ENCODE results near the gene ZC3H13. TPM values are rescaled to one million over a fixed set of nuclear protein-coding genes. Genes with fewer than 3 reads are reported as not detected.

The ZC3H13 gene
- total RNA-seq, 2 donors from 2014 or later: 58.1 to 62.4 TPM

DNA sequence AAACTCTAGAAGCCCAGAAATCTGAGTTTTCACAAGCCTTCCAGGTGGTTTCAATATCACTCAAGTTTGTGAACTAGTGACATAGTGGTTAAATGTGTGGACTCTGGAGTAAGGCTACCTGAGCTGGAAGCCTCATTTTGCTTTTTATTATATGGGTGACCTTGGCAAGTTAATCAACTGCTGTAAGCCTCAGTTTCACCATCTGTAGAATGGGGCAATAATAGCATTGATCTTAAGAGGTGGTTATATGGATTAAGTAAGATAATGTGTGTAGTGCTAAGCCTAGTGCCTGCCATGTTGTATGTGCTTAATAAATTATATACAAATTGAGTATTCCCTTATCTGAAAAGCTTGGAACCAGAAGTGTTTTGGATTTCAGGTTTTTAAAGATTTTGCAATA is 135.5 kb downstream of the ZC3H13 start:
- peaks cover 5% of the 10 kb centered on the region for H3K9me3 ChIP-seq (ENCODE audit: control insufficient read depth, low read length)
- Mint-ChIP-seq H3K9me3 (no peaks in the 10 kb centered on the region), H3K36me3 (ENCODE audit: low read depth) (no peaks in the 10 kb centered on the region), H3K27ac (no peak overlapping the region), H3K4me1 (peaks cover 4% of the 10 kb centered on the region), H3K27me3 (ENCODE audit: insufficient read depth) (no peaks in the 10 kb centered on the region), H3K4me3 (no peak overlapping the region)
- H3K9ac ChIP-seq (ENCODE audit: extremely low read depth, low read length, poor library complexity, severe bottlenecking): no peak overlapping the region
- no peaks in the 10 kb centered on the region for H3K27me3 ChIP-seq (ENCODE audit: control insufficient read depth, insufficient read depth, low read length, poor library complexity, severe bottlenecking)
- H3K27ac ChIP-seq (ENCODE audit: low read depth, low read length): no peak overlapping the region
- no peak overlapping the region for H3K4me3 ChIP-seq (ENCODE audit: low read length)
- no peak for DNase-seq
- no peaks in the 10 kb centered on the region for H3K36me3 ChIP-seq (ENCODE audit: control insufficient read depth, insufficient read depth, low read length)
- no peaks in the 10 kb centered on the region for H3K4me1 ChIP-seq (ENCODE audit: control insufficient read depth, insufficient read depth, low read length)
- TF ChIP-seq, protein P1, sequence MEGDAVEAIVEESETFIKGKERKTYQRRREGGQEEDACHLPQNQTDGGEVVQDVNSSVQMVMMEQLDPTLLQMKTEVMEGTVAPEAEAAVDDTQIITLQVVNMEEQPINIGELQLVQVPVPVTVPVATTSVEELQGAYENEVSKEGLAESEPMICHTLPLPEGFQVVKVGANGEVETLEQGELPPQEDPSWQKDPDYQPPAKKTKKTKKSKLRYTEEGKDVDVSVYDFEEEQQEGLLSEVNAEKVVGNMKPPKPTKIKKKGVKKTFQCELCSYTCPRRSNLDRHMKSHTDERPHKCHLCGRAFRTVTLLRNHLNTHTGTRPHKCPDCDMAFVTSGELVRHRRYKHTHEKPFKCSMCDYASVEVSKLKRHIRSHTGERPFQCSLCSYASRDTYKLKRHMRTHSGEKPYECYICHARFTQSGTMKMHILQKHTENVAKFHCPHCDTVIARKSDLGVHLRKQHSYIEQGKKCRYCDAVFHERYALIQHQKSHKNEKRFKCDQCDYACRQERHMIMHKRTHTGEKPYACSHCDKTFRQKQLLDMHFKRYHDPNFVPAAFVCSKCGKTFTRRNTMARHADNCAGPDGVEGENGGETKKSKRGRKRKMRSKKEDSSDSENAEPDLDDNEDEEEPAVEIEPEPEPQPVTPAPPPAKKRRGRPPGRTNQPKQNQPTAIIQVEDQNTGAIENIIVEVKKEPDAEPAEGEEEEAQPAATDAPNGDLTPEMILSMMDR (conservative IDR thresholded peaks at IDR 0.05): no peak

DNA sequence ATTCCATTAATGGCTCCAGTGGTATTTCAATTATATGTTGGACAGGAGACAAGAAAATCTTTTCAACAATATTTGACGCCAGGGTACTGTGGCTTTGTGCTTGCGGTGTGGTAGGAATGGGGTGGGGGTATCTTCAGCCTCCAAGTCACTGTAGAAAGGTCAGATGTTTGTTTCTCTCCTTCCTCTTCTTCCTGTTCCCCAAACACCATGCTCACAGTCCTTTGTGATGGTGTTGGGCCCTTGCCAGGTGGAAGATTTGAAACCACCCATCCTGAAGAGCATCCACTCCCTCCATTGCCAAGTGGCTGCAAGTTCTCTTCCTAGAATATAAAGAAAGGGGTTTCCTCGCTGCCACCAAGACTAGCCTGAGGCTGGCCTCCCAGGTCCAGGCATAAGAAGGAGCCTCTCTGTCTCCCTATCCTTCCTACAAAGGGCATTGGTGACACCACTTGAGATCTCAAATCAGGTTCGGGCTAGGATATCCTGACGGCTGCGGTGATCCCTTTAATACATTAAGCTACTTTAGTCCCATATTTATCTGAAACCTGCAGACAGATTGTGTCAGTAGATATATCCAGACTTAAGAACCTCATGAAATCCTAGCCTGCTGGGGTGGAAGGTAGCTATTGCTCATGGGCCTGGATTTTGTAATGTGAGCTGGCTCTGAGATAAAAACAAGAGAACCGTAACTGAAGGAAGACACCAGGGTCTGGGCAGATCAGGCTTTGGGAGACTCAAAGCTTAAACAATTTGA is 136.7 kb downstream of the ZC3H13 start:
- Histone ChIP-seq H3K36me3 (ENCODE audit: control insufficient read depth, insufficient read depth, low read length) (no peaks in the 10 kb centered on the region), H3K27ac (ENCODE audit: low read depth, low read length) (no peak overlapping the region), H3K4me1 (ENCODE audit: control insufficient read depth, insufficient read depth, low read length) (no peaks in the 10 kb centered on the region), H3K9me3 (ENCODE audit: control insufficient read depth, low read length) (peaks cover 5% of the 10 kb centered on the region), H3K4me3 (ENCODE audit: low read length) (no peak overlapping the region), H3K27me3 (ENCODE audit: control insufficient read depth, insufficient read depth, low read length, poor library complexity, severe bottlenecking) (no peaks in the 10 kb centered on the region), H3K9ac (ENCODE audit: extremely low read depth, low read length, poor library complexity, severe bottlenecking) (no peak overlapping the region)
- H3K27ac Mint-ChIP-seq: no peak overlapping the region
- H3K9me3 Mint-ChIP-seq: no peaks in the 10 kb centered on the region
- no peaks in the 10 kb centered on the region for H3K27me3 Mint-ChIP-seq (ENCODE audit: insufficient read depth)
- no peak overlapping the region for H3K4me3 Mint-ChIP-seq
- peaks cover 2% of the 10 kb centered on the region for H3K4me1 Mint-ChIP-seq
- 90 to 96% methylated on average over 4 to 6 of the region's 7 CpGs for WGBS, 2 experiments (ENCODE audit: insufficient coverage in 1 of 2, insufficient read length in 1 of 2)
- TF ChIP-seq, protein P1 (conservative IDR thresholded peaks at IDR 0.05): no peak
- DNase-seq: no peak
- H3K36me3 Mint-ChIP-seq (ENCODE audit: low read depth): no peaks in the 10 kb centered on the region

DNA sequence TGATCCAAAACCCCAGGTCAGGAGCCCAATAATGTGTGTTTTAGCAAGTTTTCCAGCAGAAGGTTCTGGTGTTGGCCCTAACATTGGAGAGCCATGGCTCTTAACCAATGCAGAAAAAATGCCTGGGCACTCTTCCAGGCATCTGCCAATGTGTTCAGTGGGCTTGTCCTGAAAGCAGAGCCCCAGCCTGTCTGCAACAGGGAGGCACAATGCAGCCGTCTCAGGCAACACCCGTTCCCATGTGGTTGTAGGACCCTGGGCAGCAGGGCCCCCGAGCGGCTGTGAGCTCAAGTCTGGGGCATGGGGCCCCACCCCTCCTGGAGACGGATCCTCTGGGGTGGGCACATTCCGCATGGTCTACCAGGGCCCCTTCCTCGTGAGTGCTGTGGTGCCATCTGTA is 142.9 kb downstream of the ZC3H13 start:
- Mint-ChIP-seq H3K4me3 (no peak overlapping the region), H3K27ac (no peak overlapping the region), H3K36me3 (ENCODE audit: low read depth) (no peaks in the 10 kb centered on the region), H3K27me3 (ENCODE audit: insufficient read depth) (no peaks in the 10 kb centered on the region), H3K4me1 (peaks cover 8% of the 10 kb centered on the region), H3K9me3 (no peaks in the 10 kb centered on the region)
- WGBS, 2 experiments (ENCODE audit: insufficient coverage in 1 of 2, insufficient read length in 1 of 2): 93 to 95% methylated on average over 3 to 7 of the region's 7 CpGs
- Histone ChIP-seq H3K9ac (ENCODE audit: extremely low read depth, low read length, poor library complexity, severe bottlenecking) (no peak overlapping the region), H3K9me3 (ENCODE audit: control insufficient read depth, low read length) (peaks cover 5% of the 10 kb centered on the region), H3K4me3 (ENCODE audit: low read length) (no peak overlapping the region), H3K36me3 (ENCODE audit: control insufficient read depth, insufficient read depth, low read length) (no peaks in the 10 kb centered on the region), H3K27ac (ENCODE audit: low read depth, low read length) (no peak overlapping the region), H3K27me3 (ENCODE audit: control insufficient read depth, insufficient read depth, low read length, poor library complexity, severe bottlenecking) (no peaks in the 10 kb centered on the region), H3K4me1 (ENCODE audit: control insufficient read depth, insufficient read depth, low read length) (peaks cover under 1% of the 10 kb centered on the region)
- TF ChIP-seq, protein P1 (conservative IDR thresholded peaks at IDR 0.05): no peak
- no peak for DNase-seq
